ENCODE results near the gene DDIT3.
"Not testable (repeated sequence)": the region's sequence is repeated elsewhere in the genome, so short reads cannot be mapped to it uniquely, and the experiment has no call there.

Gene DDIT3

GRCh38 chr12:57514246-57514645 is 6.1 kb downstream of the DDIT3 start:
- not testable (repeated sequence) for DNase-seq (ENCODE audit: low spot score); FAIRE-seq

DNA sequence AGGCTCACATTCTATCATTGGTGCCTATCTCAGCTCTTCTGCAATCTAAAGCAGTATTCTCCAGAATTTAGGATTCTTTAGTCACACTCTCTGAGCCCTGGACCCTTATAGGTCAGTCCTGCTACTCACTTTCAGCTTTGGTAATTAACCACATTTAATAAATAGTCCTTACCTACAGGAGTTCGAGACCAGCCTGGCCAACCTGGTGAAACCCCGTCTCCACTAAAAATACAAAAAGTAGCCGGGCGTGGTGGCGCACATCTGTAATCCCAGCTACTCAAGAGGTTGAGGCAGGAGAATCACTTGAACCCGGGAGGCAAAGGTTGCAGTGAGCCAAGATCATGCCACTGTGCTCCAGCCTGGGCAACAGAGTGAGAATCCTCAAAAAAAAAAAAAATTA is 6.6 kb downstream of the DDIT3 start:
- DNase-seq (ENCODE audit: low spot score); FAIRE-seq: not testable (repeated sequence)

DNA sequence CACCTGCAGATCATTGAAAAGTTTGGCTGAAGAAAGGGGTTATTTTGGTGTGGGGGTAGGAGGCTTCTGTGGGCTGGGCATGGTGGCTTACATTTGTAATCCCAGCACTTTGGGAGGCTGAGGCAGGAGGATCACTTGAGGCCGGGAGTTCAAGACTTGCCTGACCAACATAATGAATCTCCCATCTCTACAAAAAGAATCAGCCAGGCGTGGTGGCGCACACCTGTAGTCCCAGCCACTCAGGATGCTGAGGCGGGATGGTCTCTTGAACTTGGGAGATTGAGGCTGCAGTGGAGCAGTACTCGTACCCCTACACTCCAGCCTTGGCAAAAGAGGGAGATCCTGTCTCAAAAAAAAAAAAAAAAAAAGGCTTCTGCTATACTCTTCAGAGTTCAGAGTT is 7.0 kb downstream of the DDIT3 start:
- DNase-seq (ENCODE audit: low spot score) (no peak), FAIRE-seq (no peak)

DNA sequence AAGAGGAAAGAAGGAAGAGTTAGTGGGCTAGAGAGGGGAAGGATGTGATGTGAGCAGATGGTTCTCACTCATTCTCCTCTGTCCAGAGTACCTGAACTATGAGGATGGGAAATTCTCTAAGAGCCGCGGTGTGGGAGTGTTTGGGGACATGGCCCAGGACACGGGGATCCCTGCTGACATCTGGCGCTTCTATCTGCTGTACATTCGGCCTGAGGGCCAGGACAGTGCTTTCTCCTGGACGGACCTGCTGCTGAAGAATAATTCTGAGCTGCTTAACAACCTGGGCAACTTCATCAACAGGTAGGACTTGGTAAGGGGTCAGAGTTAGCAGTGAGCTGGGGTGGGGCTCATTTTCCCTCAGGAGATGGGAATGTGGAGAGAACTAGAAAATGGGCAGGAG is 7.6 kb downstream of the DDIT3 start:
- FAIRE-seq (no peak), DNase-seq (ENCODE audit: low spot score) (no peak)

GRCh38 chr12:57511588-57512325 is 8.6 kb downstream of the DDIT3 start:
- FAIRE-seq (no peak), DNase-seq (ENCODE audit: low spot score) (no peak)

DNA sequence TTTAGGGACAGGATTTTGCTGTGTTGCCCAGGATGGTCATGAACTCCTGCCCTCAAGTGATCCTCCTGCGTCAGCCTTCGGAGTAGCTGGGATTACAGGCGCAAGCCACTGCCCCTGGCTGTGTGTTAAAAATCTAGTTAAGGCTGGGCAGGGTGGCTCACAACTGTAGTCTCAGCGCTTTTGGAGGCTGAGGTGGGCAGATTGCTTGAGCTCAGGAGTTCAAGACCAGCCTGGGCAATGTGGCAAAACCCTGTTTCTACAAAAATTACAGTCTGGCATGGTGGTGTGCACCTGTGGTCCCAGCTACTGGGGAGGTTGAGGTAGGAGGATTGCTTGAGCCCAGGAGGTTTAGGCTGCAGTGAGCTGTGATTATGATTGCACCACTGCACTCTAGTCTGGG is 9.2 kb downstream of the DDIT3 start:
- FAIRE-seq: no peak
- DNase-seq (ENCODE audit: low spot score): no peak

DNA sequence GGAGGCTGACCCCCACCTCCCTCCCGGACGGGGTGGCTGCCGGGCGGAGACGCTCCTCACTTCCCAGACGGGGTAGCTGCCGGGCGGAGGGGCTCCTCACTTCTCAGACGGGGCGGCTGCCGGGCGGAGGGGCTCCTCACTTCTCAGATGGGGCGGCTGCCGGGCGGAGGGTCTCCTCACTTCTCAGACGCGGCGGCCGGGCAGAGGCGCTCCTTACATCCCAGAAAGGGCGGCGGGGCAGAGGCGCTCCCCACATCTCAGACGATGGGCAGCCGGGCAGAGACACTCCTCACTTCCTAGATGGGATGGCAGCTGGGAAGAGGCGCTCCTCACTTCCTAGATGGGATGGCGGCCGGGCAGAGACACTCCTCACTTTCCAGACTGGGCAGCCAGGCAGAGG is 12.5 kb downstream of the DDIT3 start:
- not testable (repeated sequence) for DNase-seq (ENCODE audit: low spot score); FAIRE-seq

- DNase-seq (ENCODE audit: low spot score); FAIRE-seq: not testable (repeated sequence)
These were observed 13.8 kb downstream of the DDIT3 start for GRCh38 chr12:57506541-57506940.

DNA sequence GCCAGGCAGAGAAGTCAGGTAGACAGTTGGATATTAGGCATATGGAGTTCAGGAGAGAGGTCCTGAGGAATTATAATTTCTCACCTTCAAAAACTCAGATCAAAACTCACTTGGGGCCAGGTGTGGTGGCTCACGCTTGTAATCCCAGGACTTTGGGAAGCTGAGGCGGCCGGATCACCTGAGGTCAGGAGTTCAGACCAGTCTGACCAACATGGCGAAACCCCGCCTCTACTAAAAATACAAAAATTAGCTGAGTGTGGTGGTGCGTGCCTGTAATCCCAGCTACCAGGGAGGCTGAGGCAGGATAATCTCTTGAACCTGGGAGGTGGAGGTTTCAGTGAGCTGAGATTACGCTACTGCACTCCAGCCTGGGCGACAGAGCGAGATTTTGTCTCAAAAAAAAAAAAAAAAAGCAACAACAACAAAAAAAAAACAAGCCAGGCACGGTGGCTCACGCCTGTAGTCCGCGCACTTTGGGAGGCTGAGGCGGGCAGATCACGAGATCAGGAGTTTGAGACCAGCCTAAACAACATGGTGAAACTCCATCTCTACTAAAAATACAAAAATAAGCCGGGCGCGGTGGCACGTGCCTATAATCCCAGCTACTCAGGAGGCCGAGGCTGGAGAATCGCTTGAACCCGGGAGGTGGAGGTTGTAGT is 17.9 kb downstream of the DDIT3 start:
- not testable (repeated sequence) for DNase-seq (ENCODE audit: low spot score); FAIRE-seq

- FAIRE-seq (no peak), DNase-seq (ENCODE audit: low spot score) (no peak)
These were observed 20.1 kb downstream of the DDIT3 start for GRCh38 chr12:57500213-57500612.

DNA sequence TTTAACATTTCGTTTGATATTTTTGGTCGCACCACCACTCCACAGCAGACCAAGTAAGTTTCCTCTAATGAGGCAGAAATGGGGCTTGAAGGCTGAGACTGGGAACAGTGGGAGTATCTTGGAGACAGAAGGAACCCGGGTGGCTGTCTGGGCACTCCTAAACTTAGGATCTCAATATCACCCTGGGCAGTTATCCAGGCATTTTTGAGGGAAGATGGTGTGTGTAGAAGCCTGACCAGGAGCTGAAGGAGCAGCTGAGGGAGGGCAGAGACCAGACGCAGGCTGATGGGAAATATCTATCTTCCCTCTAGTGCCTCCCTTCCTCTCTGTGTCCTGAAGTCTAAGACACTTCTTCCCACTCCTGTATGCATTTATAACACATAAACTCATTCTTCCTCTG is 21.7 kb downstream of the DDIT3 start:
- DNase-seq (ENCODE audit: low spot score) (no peak), FAIRE-seq (no peak)

- DNase-seq (ENCODE audit: low spot score): no peak
- no peak for FAIRE-seq
These were observed 22.2 kb downstream of the DDIT3 start for GRCh38 chr12:57498132-57498502.

DNA sequence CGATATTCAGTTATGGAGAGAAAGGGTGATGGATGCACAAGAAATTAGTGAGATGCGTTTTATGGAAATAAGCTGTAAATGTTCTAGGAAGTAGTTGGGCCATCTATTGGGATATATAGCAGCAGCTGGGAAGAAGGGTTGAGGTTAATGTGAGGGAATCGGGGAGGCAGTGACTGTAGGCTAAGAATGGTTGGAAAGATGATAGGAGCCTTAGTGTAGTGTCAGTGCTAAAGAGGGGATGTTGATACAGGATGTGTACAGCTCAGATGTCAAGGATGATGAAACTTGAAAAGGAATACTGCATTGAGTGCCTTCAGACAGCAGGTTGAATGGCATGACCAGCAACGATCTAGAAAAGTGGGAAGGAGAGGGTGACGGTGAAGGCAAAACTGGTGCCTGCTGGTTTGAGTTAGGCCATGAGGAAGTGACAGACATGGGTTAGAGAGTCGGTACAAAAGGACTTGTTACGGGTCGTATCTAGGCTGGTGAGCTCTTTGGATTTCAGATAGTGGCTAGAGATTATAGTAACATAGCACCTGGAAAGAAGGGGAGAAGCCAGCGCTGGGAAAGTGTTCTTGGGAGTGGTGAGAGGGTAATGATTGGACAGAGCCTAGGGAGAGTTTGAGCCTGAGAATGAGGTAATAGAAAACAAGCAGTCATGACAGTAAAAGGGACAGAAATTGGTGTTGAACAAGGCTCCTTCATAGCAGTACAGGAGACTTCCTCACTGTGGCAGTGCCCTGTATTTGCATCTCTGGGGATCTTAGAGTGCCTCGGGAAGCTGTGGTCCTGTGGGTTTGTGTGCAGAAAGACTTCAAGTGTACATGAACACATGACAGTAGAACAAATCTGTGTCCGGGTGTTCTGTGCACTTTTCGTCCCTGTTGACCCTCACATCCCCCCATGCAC is 22.8 kb downstream of the DDIT3 start:
- DNase-seq (ENCODE audit: low spot score) (no peak), FAIRE-seq (no peak)

- DNase-seq (ENCODE audit: low spot score) (no peak), FAIRE-seq (no peak)
These were observed 23.5 kb downstream of the DDIT3 start for GRCh38 chr12:57496822-57497221.

DNA sequence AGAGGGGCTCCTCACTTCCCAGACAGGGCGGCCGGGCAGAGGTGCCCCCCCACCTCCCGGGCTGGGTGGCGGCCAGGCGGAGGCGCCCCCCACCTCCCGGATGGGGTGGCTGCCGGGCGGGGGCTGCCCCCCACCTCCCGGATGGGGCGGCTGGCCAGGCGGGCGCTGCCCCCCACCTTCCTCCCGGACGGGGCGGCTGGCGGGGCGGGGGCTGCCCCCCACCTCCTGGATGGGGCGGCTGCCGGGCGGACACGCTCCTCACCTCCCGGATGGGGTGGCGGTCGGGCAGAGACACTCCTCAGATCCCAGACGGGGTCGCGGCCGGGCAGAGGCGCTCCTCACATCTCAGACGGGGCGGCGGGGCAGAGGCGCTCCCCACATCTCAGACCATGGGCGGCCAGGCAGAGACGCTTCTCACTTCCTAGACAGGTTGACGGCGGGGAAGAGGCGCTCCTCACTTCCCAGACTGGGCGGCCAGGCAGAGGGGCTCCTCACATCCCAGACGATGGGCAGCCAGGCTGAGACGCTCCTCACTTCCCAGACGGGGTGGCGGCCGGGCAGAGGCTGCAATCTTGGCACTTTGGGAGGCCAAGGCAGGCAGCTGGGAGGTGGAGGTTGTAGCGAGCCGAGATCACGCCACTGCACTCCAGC is 25.1 kb downstream of the DDIT3 start:
- not testable (repeated sequence) for FAIRE-seq; DNase-seq (ENCODE audit: low spot score)

- DNase-seq (ENCODE audit: low spot score) (no peak), FAIRE-seq (no peak)
These were observed 28.7 kb downstream of the DDIT3 start for GRCh38 chr12:57491393-57492280.

DNA sequence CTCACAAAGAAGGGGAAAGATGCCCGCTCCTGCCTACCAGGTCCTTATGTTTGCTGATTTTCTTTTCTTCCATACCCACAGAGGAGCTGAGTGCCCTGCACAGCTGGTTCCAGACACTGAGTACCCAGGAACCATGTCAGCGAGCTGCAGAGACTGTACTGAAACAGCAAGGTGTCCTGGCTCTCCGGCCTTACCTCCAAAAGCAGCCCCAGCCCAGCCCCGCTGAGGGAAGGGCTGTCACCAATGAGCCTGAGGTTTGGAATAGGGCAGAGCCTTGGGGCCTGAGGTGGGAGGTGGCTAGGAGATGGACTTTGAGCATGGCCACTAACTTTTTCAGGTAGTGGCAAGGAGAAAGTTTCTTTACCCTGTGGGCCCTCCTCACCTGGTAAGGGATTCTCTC is 30.2 kb downstream of the DDIT3 start:
- DNase-seq (ENCODE audit: low spot score): no peak
- no peak for FAIRE-seq

GRCh38 chr12:57489157-57489641 is 31.1 kb downstream of the DDIT3 start:
- DNase-seq (ENCODE audit: low spot score): no peak
- no peak for FAIRE-seq

DNA sequence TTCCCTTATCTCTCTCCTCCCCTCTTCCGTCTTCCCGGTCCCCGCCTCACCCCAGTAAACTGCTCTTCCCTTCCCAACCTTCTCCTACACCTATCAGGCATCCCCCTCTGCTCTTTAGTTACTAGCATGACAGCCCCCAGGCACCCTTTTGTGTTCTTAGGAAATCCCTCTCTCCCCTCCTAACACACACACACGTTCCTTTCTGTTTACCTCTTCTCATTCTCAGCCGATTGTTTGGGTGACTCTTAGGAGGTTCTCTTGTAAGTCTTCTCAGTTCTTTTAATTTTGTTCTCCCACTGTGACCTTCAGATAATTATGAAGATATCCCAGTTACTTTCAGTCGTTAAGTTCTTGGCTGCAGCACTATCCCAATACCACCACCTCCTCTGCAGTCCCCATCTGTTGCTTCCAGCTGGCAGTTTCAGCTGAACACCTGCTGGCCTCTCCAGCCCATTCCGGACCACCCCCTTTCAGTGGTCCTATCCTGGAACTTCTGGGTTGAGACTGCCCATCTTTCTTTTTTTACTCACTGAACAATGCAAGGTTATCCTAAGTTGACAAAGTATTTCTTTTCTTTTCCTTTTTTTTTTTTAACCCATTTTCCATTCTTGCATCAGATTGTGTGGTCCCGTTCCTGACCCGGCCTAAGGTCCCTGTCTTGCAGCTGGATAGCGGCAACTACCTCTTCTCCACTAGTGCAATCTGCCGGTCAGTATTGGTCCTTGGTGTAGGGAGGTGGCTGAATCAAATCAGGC is 31.7 kb downstream of the DDIT3 start:
- FAIRE-seq: no peak

More for the DNA sequence above, 31.7 kb downstream of the DDIT3 start:
- DNase-seq (ENCODE audit: low spot score): no peak
